Stomach smooth muscle (tissue), 2 donors: ENCODE results near the gene COPS7A.
"Not testable (repeated sequence)": the region's sequence is repeated elsewhere in the genome, so short reads cannot be mapped to it uniquely, and the experiment has no call there.

Experiments
- H3K27ac ChIP-seq: one replicate; pipeline ENCODE4 v1.7.0; 2013; ENCODE audit warnings: mild to moderate bottlenecking, low read length, inconsistent platforms
- H3K27me3 ChIP-seq, 2 donors: one replicate each; pipeline ENCODE4 v1.7.0; 2013; ENCODE audit warnings: low read length in 2 of 2; ENCODE audit not compliant: insufficient read depth in 2 of 2, control insufficient read depth in 1 of 2
- H3K36me3 ChIP-seq, 2 donors: one replicate each; pipeline ENCODE4 v1.7.0; 2013; ENCODE audit warnings: low read length in 2 of 2; ENCODE audit not compliant: control insufficient read depth in 2 of 2, insufficient read depth in 2 of 2
- H3K4me1 ChIP-seq: one replicate; pipeline ENCODE4 v1.7.0; 2013; ENCODE audit warnings: low read length; ENCODE audit not compliant: control insufficient read depth, insufficient read depth
- H3K4me3 ChIP-seq, 2 donors: one replicate each; pipeline ENCODE4 v1.7.0; 2013; ENCODE audit warnings: low read length in 2 of 2
- H3K9ac ChIP-seq, 2 donors: one replicate each; pipeline ENCODE4 v1.7.0; 2013; ENCODE audit warnings: low read length in 2 of 2, mild to moderate bottlenecking in 1 of 2
- H3K9me3 ChIP-seq, 2 donors: one replicate each; pipeline ENCODE4 v1.7.0; 2013; ENCODE audit warnings: low read length in 2 of 2; ENCODE audit not compliant: control insufficient read depth in 2 of 2
- donor health status: healthy.
- donor health status: Pancreatic carcinoma.

COPS7A gene

DNA sequence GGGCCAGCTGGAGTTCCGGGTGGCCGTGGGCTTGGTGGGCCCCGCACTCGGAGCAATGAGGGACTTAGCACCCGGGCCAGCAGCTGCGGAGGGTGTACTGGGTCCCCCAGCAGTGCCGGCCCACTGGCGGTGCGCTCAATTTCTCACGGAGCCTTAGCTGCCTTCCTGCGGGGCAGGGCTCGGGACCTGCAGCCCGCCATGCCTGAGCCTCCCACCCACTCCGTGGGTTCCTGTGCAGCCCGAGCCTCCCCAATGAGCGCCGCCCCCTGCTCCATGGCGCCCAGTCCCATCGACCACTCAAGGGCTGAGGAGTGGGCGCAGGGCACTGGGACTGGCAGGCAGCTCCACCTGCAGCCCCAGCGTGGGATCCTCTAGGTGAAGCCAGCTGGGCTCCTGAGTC, 15.5 kb upstream of the COPS7A start:
- H3K9ac ChIP-seq, H3K27me3 ChIP-seq: not testable (repeated sequence)

GRCh38 chr12:6708960-6709394, 14.9 kb upstream of the COPS7A start:
- Histone ChIP-seq H3K4me3 (no peak overlapping the region), H3K9me3 (no peaks in the 10 kb centered on the region), H3K9ac (no peak overlapping the region), H3K4me1 (no peaks in the 10 kb centered on the region), H3K27ac (no peak overlapping the region), H3K36me3 (no peaks in the 10 kb centered on the region), H3K27me3 (peaks cover 0 to 4% of the 10 kb centered on the region in 2 donors)

More for the DNA sequence above, 15.5 kb upstream of the COPS7A start:
- H3K9me3 ChIP-seq, H3K4me3 ChIP-seq, H3K27ac ChIP-seq, H3K4me1 ChIP-seq, H3K36me3 ChIP-seq: not testable (repeated sequence)

GRCh38 chr12:6716031-6716873, 7.6 kb upstream of the COPS7A start:
- not testable (repeated sequence) for H3K4me3 ChIP-seq, H3K9ac ChIP-seq, H3K9me3 ChIP-seq, H3K27me3 ChIP-seq, H3K36me3 ChIP-seq, H3K27ac ChIP-seq, H3K4me1 ChIP-seq

- Histone ChIP-seq H3K36me3 (no peaks in the 10 kb centered on the region), H3K9me3 (no peaks in the 10 kb centered on the region), H3K4me3 (no peak overlapping the region), H3K27ac (no peak overlapping the region), H3K27me3 (no peaks in the 10 kb centered on the region), H3K9ac (no peak overlapping the region), H3K4me1 (no peaks in the 10 kb centered on the region)
Observed at GRCh38 chr12:6716874-6717437, 6.9 kb upstream of the COPS7A start.

DNA sequence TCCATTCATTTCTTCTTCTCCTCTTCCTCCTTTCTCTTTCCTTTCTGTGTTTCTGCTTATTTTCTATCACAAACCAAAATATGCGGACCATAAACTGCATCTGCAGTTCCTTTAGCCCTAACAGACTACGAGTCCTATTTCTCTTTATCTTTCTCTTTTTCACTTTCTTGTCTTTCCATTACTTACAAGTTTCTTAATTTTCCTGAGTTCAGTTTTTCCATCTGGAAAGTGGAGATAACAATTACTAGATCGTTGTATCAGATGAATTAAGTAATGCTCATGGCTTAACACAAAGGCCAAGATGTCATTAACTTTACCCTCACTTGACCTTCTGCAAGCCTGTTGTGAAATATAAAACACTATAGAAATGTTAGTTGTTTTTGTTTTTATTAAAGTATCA, 983 bp upstream of the COPS7A start:
- Histone ChIP-seq H3K4me3 (no peak overlapping the region), H3K36me3 (peaks cover 2 to 6% of the 10 kb centered on the region in 2 donors), H3K27ac (no peak overlapping the region), H3K9ac (no peak overlapping the region), H3K9me3 (no peaks in the 10 kb centered on the region), H3K4me1 (peaks cover 7% of the 10 kb centered on the region), H3K27me3 (no peaks in the 10 kb centered on the region)

DNA sequence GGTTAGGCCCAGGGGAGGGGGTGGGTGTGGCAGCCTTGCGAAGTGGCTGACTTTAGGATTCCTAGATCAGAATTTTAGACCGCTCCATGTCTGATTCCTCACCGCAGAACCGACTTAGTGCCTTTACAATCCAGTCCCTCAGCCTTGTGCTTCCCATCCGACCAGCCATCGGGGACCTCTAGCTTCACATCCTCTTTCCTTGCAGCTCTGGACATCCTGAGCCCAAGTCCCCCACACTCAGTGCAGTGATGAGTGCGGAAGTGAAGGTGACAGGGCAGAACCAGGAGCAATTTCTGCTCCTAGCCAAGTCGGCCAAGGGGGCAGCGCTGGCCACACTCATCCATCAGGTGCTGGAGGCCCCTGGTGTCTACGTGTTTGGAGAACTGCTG, 557 bp downstream of the COPS7A start:
- Histone ChIP-seq H3K4me1 (peaks cover 7% of the 10 kb centered on the region), H3K9me3 (no peaks in the 10 kb centered on the region), H3K27me3 (no peaks in the 10 kb centered on the region), H3K36me3 (peaks cover 16 to 20% of the 10 kb centered on the region in 2 donors), H3K9ac (peak overlapping the region; percentile 77 to 87), H3K27ac (peak overlapping the region; percentile 89), H3K4me3 (peak overlapping the region; percentile 89 to 90)

DNA sequence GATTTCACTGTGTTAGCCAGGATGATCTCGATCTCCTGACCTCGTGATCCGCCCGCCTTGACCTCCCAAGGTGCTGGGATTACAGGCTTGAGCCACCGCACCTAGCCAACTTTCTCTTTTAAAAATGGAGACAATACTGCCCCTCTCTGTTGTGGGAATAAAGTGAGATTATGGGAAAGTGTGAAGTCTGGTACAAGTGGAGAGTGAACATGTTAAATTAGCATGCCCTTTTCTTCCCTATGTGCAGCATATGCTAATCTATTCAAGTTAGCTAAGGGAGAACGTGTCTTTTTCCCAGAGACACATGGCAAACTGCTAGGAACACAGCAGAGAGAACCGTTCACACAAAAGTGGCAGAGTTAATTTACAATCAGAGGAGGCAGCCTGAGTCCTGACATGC, 1.5 kb downstream of the COPS7A start:
- Histone ChIP-seq H3K27ac (no peak overlapping the region), H3K4me3 (no peak overlapping the region)

DNA sequence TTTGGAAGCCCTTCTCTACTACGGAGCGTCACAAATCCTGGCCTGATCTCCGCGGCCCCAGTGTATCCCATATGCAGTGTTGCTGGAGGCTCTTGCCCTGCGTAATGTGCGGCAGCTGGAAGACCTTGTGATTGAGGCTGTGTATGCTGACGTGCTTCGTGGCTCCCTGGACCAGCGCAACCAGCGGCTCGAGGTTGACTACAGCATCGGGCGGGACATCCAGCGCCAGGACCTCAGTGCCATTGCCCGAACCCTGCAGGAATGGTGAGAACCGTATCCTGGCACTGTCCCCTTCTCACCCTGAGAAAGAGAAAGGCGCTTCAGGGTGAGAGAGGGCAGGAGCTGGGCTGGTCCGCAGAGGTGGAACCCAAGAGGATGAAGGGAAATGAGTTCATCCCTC, 5.3 kb downstream of the COPS7A start:
- no peaks in the 10 kb centered on the region for H3K9me3 ChIP-seq
- H3K9ac ChIP-seq = no peak overlapping the region
- H3K4me1 ChIP-seq = peaks cover 7% of the 10 kb centered on the region
- H3K27ac ChIP-seq = no peak overlapping the region
- H3K4me3 ChIP-seq = no peak overlapping the region
- H3K36me3 ChIP-seq = peaks cover 36 to 44% of the 10 kb centered on the region in 2 donors
- no peaks in the 10 kb centered on the region for H3K27me3 ChIP-seq

More for the DNA sequence above, 1.5 kb downstream of the COPS7A start:
- Histone ChIP-seq H3K27me3 (no peaks in the 10 kb centered on the region), H3K9ac (no peak overlapping the region), H3K36me3 (peaks cover 25 to 27% of the 10 kb centered on the region in 2 donors), H3K9me3 (no peaks in the 10 kb centered on the region), H3K4me1 (peaks cover 7% of the 10 kb centered on the region)

GRCh38 chr12:6730169-6730568, 6.3 kb downstream of the COPS7A start:
- H3K9ac ChIP-seq = no peak overlapping the region
- no peak overlapping the region for H3K4me3 ChIP-seq
- peaks cover 2% of the 10 kb centered on the region for H3K4me1 ChIP-seq
- H3K9me3 ChIP-seq = no peaks in the 10 kb centered on the region
- H3K27ac ChIP-seq = no peak overlapping the region
- peaks cover 36 to 49% of the 10 kb centered on the region in 2 donors for H3K36me3 ChIP-seq
- H3K27me3 ChIP-seq = no peaks in the 10 kb centered on the region

- H3K27ac ChIP-seq = peak overlapping the region; percentile 49
- H3K9ac ChIP-seq = peak overlapping the region; percentile 5 to 29
- no peak overlapping the region for H3K4me3 ChIP-seq
Observed at GRCh38 chr12:6734506-6735387, 10.9 kb downstream of the COPS7A start.

More at GRCh38 chr12:6734506-6735387, 10.9 kb downstream of the COPS7A start:
- Histone ChIP-seq H3K27me3 (no peaks in the 10 kb centered on the region), H3K36me3 (peaks cover 16 to 26% of the 10 kb centered on the region in 2 donors), H3K4me1 (peaks cover 7% of the 10 kb centered on the region), H3K9me3 (no peaks in the 10 kb centered on the region)
